ENCODE results near the gene ZNF540. TPM values are rescaled to one million over a fixed set of nuclear protein-coding genes. Genes with fewer than 3 reads are reported as not detected.
"Not testable (repeated sequence)": the region's sequence is repeated elsewhere in the genome, so short reads cannot be mapped to it uniquely, and the experiment has no call there.

ZNF540 gene
- total and polyA plus RNA-seq, 4 donors: 1.2 to 5.7 (median 2.9) TPM

- H3K4me1 ChIP-seq (ENCODE audit: control insufficient read depth in 5 of 5, insufficient read depth in 5 of 5, low read length in 5 of 5): peaks cover 0 to 20% (median 3%) of the 10 kb centered on the region in 5 donors
- peak overlapping the region; percentile 69 to 89 for H3K9ac ChIP-seq (ENCODE audit: insufficient read depth in 1 of 2, low read length in 2 of 2)
- TF ChIP-seq CTCF (IDR thresholded peaks at IDR 0.05; ENCODE audit: control extremely low read depth, extremely low read depth): no peak
- no peaks in the 10 kb centered on the region for H3K27me3 ChIP-seq (ENCODE audit: control insufficient read depth in 3 of 3, insufficient read depth in 3 of 3, low read length in 2 of 3)
- H3K36me3 ChIP-seq (ENCODE audit: control insufficient read depth in 4 of 4, insufficient read depth in 4 of 4, low read length in 4 of 4): no peaks in the 10 kb centered on the region
- peak overlapping the region; percentile 60 for H3K4me3 ChIP-seq
- peak; percentile 73 for ATAC-seq (ENCODE audit: insufficient read depth, low FRiP score)
- peak; percentile 91 to 92 (median 91) for DNase-seq
- WGBS, 2 donors: 0 to 1% methylated on average over 55 to 57 of the region's 57 CpGs
- peak overlapping the region; percentile 89 to 93 for H3K27ac ChIP-seq (ENCODE audit: low read depth in 1 of 2, low read length in 1 of 2)
- peaks cover 0 to 2% (median 0%) of the 10 kb centered on the region in 4 donors for H3K9me3 ChIP-seq (ENCODE audit: control insufficient read depth in 4 of 4, insufficient read depth in 3 of 4, low read length in 3 of 4)
These were observed 61.2 kb downstream of the ZNF540 start for GRCh38 chr19:37655689-37656371.

DNA sequence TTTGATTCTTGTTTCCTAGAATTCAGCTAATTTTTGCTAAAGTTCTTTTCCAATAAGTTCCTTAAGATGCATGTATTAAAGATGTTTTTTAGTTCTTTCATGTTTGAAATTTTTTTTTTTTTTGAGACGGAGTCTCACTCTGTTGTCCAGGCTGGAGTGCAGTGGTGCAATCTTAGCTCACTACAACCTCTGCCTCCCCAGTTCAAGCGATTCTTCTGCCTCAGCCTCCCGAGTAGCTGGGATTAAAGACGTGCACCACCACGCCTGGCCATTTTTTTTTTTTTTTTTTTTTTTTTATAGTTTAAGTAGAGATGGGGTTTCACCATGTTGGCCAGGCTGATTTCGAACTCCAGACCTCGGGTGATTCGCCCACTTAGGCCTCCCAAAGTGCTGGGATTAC lies 62.5 kb downstream of the ZNF540 start:
- not testable (repeated sequence) for H3K9me3 ChIP-seq (ENCODE audit: control insufficient read depth in 4 of 4, insufficient read depth in 3 of 4, low read length in 3 of 4); H3K27ac ChIP-seq (ENCODE audit: low read depth in 1 of 2, low read length in 1 of 2); H3K36me3 ChIP-seq (ENCODE audit: control insufficient read depth in 4 of 4, insufficient read depth in 4 of 4, low read length in 4 of 4); H3K4me3 ChIP-seq; H3K9ac ChIP-seq (ENCODE audit: insufficient read depth in 1 of 2, low read length in 2 of 2); ATAC-seq (ENCODE audit: insufficient read depth, low FRiP score); DNase-seq; H3K27me3 ChIP-seq (ENCODE audit: control insufficient read depth in 3 of 3, insufficient read depth in 3 of 3, low read length in 2 of 3)
- H3K4me1 ChIP-seq (ENCODE audit: control insufficient read depth in 5 of 5, insufficient read depth in 5 of 5, low read length in 5 of 5): peaks cover 0 to 20% (median 3%) of the 10 kb centered on the region in 5 donors
- 93 to 98% methylated on average over 8 of the region's 8 CpGs for WGBS, 2 donors

Other genes with a start within 250 kb of the ZNF540 start
- 1 to 10 TPM; 4.8 to 9.2 TPM for gene ZNF527, start 223.8 kb upstream of the ZNF540 start, total RNA-seq
- 1 to 10 TPM; 1.8 to 2.1 TPM for gene ZNF527, start 223.8 kb upstream of the ZNF540 start, polyA plus RNA-seq
- gene ZNF569, start 127.4 kb upstream of the ZNF540 start, total RNA-seq: 10 to 100 TPM in 1 of 2 donors, 1 to 10 TPM in 1; 3.3 to 10.1 TPM
- 1 to 10 TPM; 1.2 to 1.9 TPM for gene ZNF569, start 127.4 kb upstream of the ZNF540 start, polyA plus RNA-seq
- 1 to 10 TPM; 5.1 to 8.8 TPM for gene ZNF570, start 125.5 kb upstream of the ZNF540 start, total RNA-seq
- gene ZNF570, start 125.5 kb upstream of the ZNF540 start, polyA plus RNA-seq: 1 to 10 TPM; 1.1 to 1.6 TPM
- 10 to 100 TPM in 1 of 2 donors, 1 to 10 TPM in 1; 5.3 to 15.8 TPM for gene ZNF793, start 87.9 kb upstream of the ZNF540 start, total RNA-seq
- 1 to 10 TPM; 1.1 to 1.3 TPM for gene ZNF793, start 87.9 kb upstream of the ZNF540 start, polyA plus RNA-seq
- gene ZNF571, start 84 bp upstream of the ZNF540 start, total RNA-seq: 10 to 100 TPM in 1 of 2 donors, 1 to 10 TPM in 1; 3.1 to 12.6 TPM
- 1 to 10 TPM; 1.3 to 3.3 TPM for gene ZNF571, start 84 bp upstream of the ZNF540 start, polyA plus RNA-seq
- 10 to 100 TPM in 1 of 2 donors, 1 to 10 TPM in 1; 8.6 to 20.7 TPM for gene ZFP30, start 60.6 kb downstream of the ZNF540 start, total RNA-seq
- gene ZFP30, start 60.6 kb downstream of the ZNF540 start, polyA plus RNA-seq: 1 to 10 TPM; 2.0 to 4.8 TPM
- 10 to 100 TPM in 1 of 2 donors, 1 to 10 TPM in 1; 5.4 to 13.7 TPM for gene ZNF607, start 124.9 kb downstream of the ZNF540 start, total RNA-seq
- 1 to 10 TPM; 1.4 to 1.5 TPM for gene ZNF607, start 124.9 kb downstream of the ZNF540 start, polyA plus RNA-seq
- gene ZNF573, start 184.7 kb downstream of the ZNF540 start, total RNA-seq: 10 to 100 TPM in 1 of 2 donors, 1 to 10 TPM in 1; 9.1 to 25.0 TPM
- 1 to 10 TPM; 1.1 to 1.4 TPM for gene ZNF573, start 184.7 kb downstream of the ZNF540 start, polyA plus RNA-seq

All from lung (tissue), 12 donors.